GM18867 (cell line): ENCODE results near the gene AGBL3.

Experiments
- ATAC-seq: cut with Tn5 transposase; IDR thresholded peaks from one replicate; pipeline ENCODE4 v1.9.1; 2021; ENCODE audit warnings: mild to moderate bottlenecking, moderate library complexity; ENCODE audit not compliant: unreplicated experiment

The AGBL3 gene

DNA sequence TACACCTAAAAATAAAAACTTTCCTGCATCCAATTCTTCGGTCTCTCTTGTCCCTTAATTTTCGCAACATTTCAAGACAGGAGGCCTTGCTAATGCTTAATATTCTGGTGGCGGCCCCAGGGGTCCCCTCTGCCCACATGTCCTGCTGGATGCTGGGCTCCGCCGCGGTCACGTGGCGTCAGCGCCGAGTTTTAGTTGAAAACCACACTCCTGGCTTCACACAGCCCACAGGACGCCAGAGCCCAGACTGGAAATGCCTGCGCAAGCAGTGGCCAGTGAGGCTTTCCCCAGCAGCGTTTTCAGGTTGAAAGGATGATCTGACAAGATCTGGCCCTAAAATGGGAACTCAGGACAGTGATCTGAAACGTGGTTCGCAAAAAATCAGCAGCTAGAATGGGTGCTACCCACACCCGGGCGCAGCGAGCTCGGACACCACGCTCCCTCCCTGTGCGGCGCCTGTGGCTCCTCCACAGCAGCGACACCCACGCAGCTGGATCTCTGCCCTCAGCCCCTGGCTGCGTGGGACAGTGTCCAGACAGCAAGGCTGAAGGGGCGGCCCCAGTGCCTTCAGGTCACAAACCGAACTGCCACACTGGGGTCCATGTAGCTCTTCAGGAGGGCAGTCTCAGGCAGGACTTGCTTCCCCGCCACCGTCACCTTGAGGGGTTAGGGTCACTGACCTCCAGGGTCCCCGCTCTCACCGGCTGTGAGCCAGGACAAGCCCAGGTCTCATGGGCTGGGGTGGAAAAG lies 195.8 kb downstream of the AGBL3 start:
- ATAC-seq: no peak

DNA sequence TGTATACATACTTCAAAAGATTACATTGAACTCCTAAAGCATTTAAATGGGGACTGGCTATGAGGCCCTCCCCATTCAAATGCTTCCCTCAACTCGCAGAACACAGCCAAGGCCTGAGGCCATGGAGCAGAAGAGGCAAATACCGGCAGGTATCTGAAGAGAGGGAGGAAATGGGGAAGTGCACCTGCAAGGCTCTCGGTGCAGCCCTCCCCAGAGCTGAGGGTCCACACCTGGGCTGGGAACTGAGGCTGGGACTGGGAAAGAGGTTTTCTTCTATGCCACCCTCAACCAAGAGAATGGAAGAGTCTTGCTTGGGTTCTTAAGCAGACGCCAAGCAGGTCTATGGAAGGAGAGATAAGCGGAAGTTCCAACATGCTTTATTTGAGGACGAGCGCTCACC lies 197.2 kb downstream of the AGBL3 start:
- ATAC-seq: no peak

DNA sequence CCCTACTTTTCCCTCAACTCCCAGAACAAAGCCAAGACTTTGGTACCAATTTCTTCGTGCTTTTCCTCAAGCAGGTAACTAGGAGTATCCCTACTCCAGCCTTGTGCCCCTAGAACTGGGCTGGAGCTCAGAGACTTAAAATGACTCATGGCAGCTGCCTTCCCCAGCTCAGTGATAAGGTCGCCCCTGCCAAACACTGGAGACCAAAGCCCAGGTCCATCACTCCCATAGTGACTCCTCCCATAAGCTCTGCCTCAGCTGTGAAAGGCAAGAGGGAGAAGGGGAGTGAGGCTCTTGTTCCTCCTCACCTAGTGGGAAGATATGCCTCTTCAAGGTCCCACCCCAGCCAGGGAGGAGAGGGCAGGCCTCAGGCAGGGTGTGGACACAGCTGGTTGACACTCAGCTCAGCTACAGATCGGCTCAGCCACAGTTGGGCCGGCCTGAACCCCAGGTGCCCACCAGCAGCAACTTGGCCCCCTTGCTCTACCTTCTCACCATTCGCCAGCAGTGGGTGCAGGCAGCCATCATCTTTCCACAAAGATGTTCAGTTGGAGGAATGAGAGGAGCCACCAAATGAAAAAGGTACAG lies 198.0 kb downstream of the AGBL3 start:
- ATAC-seq: no peak
